K562 (cell line): ENCODE data around the gene AFDN. TPM values are rescaled to one million over a fixed set of nuclear protein-coding genes. Genes with fewer than 3 reads are reported as not detected.

Experiments
- FOXK2 ChIP-seq, 2 experiments: fragments of 450-650 bp; IDR thresholded peaks in 1 of 2; conservative IDR thresholded peaks in 1 of 2; 2 replicates each; pipeline ENCODE4 v1.6.1; 2016; ENCODE audit warnings: low read depth in 2 of 2, mild to moderate bottlenecking in 1 of 2
- JUNB ChIP-seq: fragments of 450-650 bp; formaldehyde crosslinking; conservative IDR thresholded peaks from 2 replicates; pipeline ENCODE4 v1.4.0; 2020; ENCODE audit warnings: mild to moderate bottlenecking
- KLF10 ChIP-seq: fragments of 250-450 bp; sonication (Bioruptor Pico); IDR thresholded peaks from 2 replicates; pipeline ENCODE4 v1.6.1; 2021; ENCODE audit warnings: matching md5 sums
- POLR2AphosphoS2 ChIP-seq: IDR thresholded peaks from 2 replicates; pipeline ENCODE4 v1.6.1; 2012; ENCODE audit warnings: low read length, improper control_type of control experiment
- RCOR1 ChIP-seq, 2 experiments: IDR thresholded peaks; 2 replicates each; pipeline ENCODE4 v1.6.1; 2012; ENCODE audit warnings: low read depth in 2 of 2, low read length in 2 of 2, borderline replicate concordance in 1 of 2, improper control_type of control experiment in 1 of 2
- SOX6 ChIP-seq: fragments of 450-650 bp; IDR thresholded peaks from 2 replicates; pipeline ENCODE4 v1.6.1; 2014; ENCODE audit warnings: mild to moderate bottlenecking
- SRSF9 ChIP-seq: fragments of 200-400 bp; formaldehyde crosslinking; IDR thresholded peaks from 2 replicates; pipeline ENCODE4 v1.6.1; 2017; ENCODE audit warnings: low read depth, low read length, borderline replicate concordance
- TCF7 ChIP-seq: sonication (generic); IDR thresholded peaks from 2 replicates; pipeline ENCODE4 v1.6.1; 2016; ENCODE audit warnings: antibody characterized with exemption, borderline replicate concordance
- ZNF133 ChIP-seq: fragments of 250-450 bp; sonication (Bioruptor Pico); IDR thresholded peaks from 2 replicates; pipeline ENCODE4 v1.4.0; 2020; ENCODE audit warnings: mild to moderate bottlenecking
- ZNF282 ChIP-seq: sonication (generic); formaldehyde crosslinking; IDR thresholded peaks from 2 replicates; pipeline ENCODE4 v1.8.1; 2023; ENCODE audit warnings: missing genetic modification reagents
- ZNF699 ChIP-seq: fragments of 250-450 bp; sonication (Bioruptor Pico); IDR thresholded peaks from 2 replicates; pipeline ENCODE4 v1.8.0; 2021; ENCODE audit warnings: mild to moderate bottlenecking, moderate library complexity; ENCODE audit not compliant: insufficient replicate concordance
- polyA plus RNA-seq, 8 experiments: library from polyadenylated mRNA; depleted of rRNA in 4 of 8; stranded (reverse) in 5 of 8; unstranded in 3 of 8; fragments of >200 nt; fragmentation: Nextera tagmentation in 2 of 8; fragmentation: Illumina TruSeq in 1 of 8; extraction: Ambion mirVana in 2 of 8; extraction: Trizol in 1 of 8; gene quantifications; 2 replicates each; pipeline versions ENCODE4 v1.2.1 to v1.2.3, GENCODE V29; 2011 to 2014; ENCODE audit warnings: inconsistent platforms in 1 of 8, missing spikeins in 1 of 8
- total RNA-seq, 7 experiments: library from RNA; depleted of rRNA in 6 of 7; stranded (reverse); fragments of >200 nt in 6 of 7; fragmentation: Illumina TruSeq in 2 of 7; extraction: Trizol in 2 of 7; gene quantifications; 2 replicates each; pipeline versions ENCODE4 v1.2.1 to v1.2.3, GENCODE V29; 2011 to 2021; ENCODE audit warnings: low replicate concordance in 1 of 7
- TF ChIP-seq, protein P1 (sequence below): fragments of 450-650 bp; formaldehyde crosslinking; IDR thresholded peaks from 2 replicates; pipeline ENCODE4 v1.4.0; 2022; ENCODE audit warnings: mild to moderate bottlenecking, moderate library complexity
- TF ChIP-seq, protein P2 (sequence below), 2 experiments: fragments of 150-350 bp in 1 of 2; IDR thresholded peaks; 2 replicates each; pipeline ENCODE4 v1.6.1; 2012 to 2016; ENCODE audit warnings: low read depth in 2 of 2, low read length in 2 of 2, mild to moderate bottlenecking in 1 of 2, moderate library complexity in 1 of 2
- TF ChIP-seq, protein P3 (sequence below): fragments of 450-650 bp; IDR thresholded peaks from 2 replicates; pipeline ENCODE4 v1.6.1; 2016; ENCODE audit warnings: antibody characterized with exemption
- TF ChIP-seq, protein P4 (sequence below): fragments of 450-650 bp; IDR thresholded peaks from 2 replicates; pipeline ENCODE4 v1.6.1; 2017; ENCODE audit warnings: antibody characterized with exemption, mild to moderate bottlenecking

The AFDN gene
- total and polyA plus RNA-seq, 9 of the 15 experiments (the other 6 are each of a cell fraction or from before 2014, with no cell fraction given): 7.2 to 129 (median 105) TPM

DNA sequence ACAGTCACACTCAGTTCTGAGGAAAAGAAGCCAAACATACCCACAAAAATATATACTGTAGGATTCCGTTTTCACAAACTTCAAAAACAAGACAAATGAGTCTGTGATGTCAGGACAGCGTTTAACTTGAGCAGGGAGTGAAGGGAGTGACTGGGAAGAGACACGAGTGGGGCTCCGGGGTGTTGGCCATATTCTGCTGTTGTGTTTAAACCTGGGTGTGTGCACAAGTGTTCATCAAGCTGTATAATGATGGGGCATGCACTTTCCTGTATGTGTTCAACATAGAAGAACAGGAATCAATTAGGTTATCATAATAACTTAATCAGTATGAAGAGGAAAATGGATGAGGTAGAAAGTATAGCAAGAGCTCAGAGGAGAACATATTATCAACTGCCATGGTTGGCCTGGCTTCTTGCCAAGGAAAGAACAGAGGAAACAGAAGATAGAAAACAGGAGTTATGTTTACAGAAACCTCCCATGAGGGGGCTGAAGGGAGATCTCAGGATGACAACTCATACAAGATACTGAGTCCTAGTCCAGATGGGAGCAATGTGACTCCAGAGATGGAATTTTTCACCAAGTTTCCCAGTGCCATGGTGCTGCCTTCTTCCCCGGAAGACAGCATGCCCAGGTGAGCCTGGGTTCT is 15.1 kb upstream of the AFDN start (continued):
- TF ChIP-seq KLF10 (no peak), ZNF133 (CRISPR knock-in tag) (no peak), JUNB (CRISPR knock-in tag) (no peak), RCOR1 (IDR thresholded peaks at IDR 0.05; ENCODE audit: borderline replicate concordance in 1 of 2, low read depth in 2 of 2, low read length in 2 of 2) (peak in 1 of 2 experiments; percentile 53; a peak in 1 of 4 replicates), SRSF9 (no peak), ZNF699 (CRISPR knock-in tag) (no peak), FOXK2 (conservative IDR thresholded peaks at IDR 0.05 in 1 of 2, IDR thresholded peaks at IDR 0.05 in 1 of 2; ENCODE audit: low read depth in 2 of 2) (peak; percentile 52 to 56; a peak in 2 of 4 replicates), TCF7 (no peak), ZNF282 (no peak), POLR2AphosphoS2 (no peak), SOX6 (peak; percentile 63)
- TF ChIP-seq, protein P1, sequence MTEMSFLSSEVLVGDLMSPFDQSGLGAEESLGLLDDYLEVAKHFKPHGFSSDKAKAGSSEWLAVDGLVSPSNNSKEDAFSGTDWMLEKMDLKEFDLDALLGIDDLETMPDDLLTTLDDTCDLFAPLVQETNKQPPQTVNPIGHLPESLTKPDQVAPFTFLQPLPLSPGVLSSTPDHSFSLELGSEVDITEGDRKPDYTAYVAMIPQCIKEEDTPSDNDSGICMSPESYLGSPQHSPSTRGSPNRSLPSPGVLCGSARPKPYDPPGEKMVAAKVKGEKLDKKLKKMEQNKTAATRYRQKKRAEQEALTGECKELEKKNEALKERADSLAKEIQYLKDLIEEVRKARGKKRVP (CRISPR knock-in tag): no peak
- TF ChIP-seq, protein P2, sequence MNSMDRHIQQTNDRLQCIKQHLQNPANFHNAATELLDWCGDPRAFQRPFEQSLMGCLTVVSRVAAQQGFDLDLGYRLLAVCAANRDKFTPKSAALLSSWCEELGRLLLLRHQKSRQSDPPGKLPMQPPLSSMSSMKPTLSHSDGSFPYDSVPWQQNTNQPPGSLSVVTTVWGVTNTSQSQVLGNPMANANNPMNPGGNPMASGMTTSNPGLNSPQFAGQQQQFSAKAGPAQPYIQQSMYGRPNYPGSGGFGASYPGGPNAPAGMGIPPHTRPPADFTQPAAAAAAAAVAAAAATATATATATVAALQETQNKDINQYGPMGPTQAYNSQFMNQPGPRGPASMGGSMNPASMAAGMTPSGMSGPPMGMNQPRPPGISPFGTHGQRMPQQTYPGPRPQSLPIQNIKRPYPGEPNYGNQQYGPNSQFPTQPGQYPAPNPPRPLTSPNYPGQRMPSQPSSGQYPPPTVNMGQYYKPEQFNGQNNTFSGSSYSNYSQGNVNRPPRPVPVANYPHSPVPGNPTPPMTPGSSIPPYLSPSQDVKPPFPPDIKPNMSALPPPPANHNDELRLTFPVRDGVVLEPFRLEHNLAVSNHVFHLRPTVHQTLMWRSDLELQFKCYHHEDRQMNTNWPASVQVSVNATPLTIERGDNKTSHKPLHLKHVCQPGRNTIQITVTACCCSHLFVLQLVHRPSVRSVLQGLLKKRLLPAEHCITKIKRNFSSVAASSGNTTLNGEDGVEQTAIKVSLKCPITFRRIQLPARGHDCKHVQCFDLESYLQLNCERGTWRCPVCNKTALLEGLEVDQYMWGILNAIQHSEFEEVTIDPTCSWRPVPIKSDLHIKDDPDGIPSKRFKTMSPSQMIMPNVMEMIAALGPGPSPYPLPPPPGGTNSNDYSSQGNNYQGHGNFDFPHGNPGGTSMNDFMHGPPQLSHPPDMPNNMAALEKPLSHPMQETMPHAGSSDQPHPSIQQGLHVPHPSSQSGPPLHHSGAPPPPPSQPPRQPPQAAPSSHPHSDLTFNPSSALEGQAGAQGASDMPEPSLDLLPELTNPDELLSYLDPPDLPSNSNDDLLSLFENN (IDR thresholded peaks at IDR 0.05; ENCODE audit: low read depth in 2 of 2, low read length in 2 of 2): no peak
- TF ChIP-seq, protein P3, sequence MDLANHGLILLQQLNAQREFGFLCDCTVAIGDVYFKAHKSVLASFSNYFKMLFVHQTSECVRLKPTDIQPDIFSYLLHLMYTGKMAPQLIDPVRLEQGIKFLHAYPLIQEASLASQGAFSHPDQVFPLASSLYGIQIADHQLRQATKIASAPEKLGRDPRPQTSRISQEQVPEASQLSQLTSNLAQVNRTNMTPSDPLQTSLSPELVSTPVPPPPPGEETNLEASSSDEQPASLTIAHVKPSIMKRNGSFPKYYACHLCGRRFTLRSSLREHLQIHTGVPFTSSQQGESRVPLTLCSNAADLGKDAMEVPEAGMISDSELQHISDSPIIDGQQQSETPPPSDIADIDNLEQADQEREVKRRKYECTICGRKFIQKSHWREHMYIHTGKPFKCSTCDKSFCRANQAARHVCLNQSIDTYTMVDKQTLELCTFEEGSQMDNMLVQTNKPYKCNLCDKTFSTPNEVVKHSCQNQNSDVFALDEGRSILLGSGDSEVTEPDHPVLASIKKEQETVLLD: no peak
- TF ChIP-seq, protein P4, sequence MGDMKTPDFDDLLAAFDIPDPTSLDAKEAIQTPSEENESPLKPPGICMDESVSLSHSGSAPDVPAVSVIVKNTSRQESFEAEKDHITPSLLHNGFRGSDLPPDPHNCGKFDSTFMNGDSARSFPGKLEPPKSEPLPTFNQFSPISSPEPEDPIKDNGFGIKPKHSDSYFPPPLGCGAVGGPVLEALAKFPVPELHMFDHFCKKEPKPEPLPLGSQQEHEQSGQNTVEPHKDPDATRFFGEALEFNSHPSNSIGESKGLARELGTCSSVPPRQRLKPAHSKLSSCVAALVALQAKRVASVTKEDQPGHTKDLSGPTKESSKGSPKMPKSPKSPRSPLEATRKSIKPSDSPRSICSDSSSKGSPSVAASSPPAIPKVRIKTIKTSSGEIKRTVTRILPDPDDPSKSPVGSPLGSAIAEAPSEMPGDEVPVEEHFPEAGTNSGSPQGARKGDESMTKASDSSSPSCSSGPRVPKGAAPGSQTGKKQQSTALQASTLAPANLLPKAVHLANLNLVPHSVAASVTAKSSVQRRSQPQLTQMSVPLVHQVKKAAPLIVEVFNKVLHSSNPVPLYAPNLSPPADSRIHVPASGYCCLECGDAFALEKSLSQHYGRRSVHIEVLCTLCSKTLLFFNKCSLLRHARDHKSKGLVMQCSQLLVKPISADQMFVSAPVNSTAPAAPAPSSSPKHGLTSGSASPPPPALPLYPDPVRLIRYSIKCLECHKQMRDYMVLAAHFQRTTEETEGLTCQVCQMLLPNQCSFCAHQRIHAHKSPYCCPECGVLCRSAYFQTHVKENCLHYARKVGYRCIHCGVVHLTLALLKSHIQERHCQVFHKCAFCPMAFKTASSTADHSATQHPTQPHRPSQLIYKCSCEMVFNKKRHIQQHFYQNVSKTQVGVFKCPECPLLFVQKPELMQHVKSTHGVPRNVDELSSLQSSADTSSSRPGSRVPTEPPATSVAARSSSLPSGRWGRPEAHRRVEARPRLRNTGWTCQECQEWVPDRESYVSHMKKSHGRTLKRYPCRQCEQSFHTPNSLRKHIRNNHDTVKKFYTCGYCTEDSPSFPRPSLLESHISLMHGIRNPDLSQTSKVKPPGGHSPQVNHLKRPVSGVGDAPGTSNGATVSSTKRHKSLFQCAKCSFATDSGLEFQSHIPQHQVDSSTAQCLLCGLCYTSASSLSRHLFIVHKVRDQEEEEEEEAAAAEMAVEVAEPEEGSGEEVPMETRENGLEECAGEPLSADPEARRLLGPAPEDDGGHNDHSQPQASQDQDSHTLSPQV: peak; percentile 33; the same call in 1 of the 2 replicates
